Prostate gland (tissue), 2 donors: ENCODE data around the gene CEP95.

ENCODE experiments used
- CTCF ChIP-seq, 4 experiments: fragments of 200-600 bp in 2 of 4; fragments of 450-650 bp in 2 of 4; sonication (generic) in 2 of 4; IDR thresholded peaks; 1 replicate in 3 of 4; 2 replicates in 1 of 4; pipeline ENCODE4 v1.5.1; 2016 to 2019; ENCODE audit warnings: antibody characterized with exemption in 4 of 4, mild to moderate bottlenecking in 2 of 4, moderate library complexity in 2 of 4
- POLR2A ChIP-seq: fragments of 450-650 bp; IDR thresholded peaks from one replicate; pipeline ENCODE4 v1.6.1; 2016; ENCODE audit warnings: antibody characterized with exemption, mild to moderate bottlenecking

- TF ChIP-seq CTCF (IDR thresholded peaks at IDR 0.05) (no peak), POLR2A (no peak)
These were observed 44.7 kb downstream of the CEP95 start for GRCh38 chr17:64551461-64551860.
